H1 (cell line): ENCODE measurements around the gene MCF2L. TPM values are rescaled to one million over a fixed set of nuclear protein-coding genes. Genes with fewer than 3 reads are reported as not detected.

Source experiments
- CTCF ChIA-PET: fragments of 300-600 bp; sonication (Branson Sonifier 250); formaldehyde crosslinking; loops from one replicate; lab custom pipeline; 2021; ENCODE audit not compliant: partially characterized antibody; lab: Charles Lee
- POLR2A ChIA-PET: fragments of 300-600 bp; sonication (Branson Sonifier 250); formaldehyde crosslinking; loops from one replicate; lab custom pipeline; 2021; ENCODE audit warnings: inconsistent platforms; ENCODE audit not compliant: partially characterized antibody; lab: Charles Lee
- DNase-seq, 2 experiments: peaks; one replicate each; pipeline versions ENCODE4 v3.0.0 to v3.0.0-alpha.2; 2010 to 2022; ENCODE audit warnings: low spot score in 2 of 2, low read depth in 1 of 2, mixed read lengths in 1 of 2
- FAIRE-seq: peaks from 2 replicates; lab custom pipeline; 2011; peaks lifted over from hg19 to GRCh38; lab: Jason Lieb, UNC
- H2AFZ ChIP-seq: 2 replicates; pipeline ENCODE4 v1.8.1; 2012; ENCODE audit warnings: low read length, inconsistent platforms
- H2AK5ac ChIP-seq: 2 replicates; pipeline ENCODE4 v1.6.1; 2013; ENCODE audit warnings: low read depth, low read length
- H2BK120ac ChIP-seq: replicated peaks from 2 replicates; pipeline ENCODE3; 2013; ENCODE audit warnings: low read depth, low read length, inconsistent platforms
- H2BK12ac ChIP-seq: 2 replicates; pipeline ENCODE4 v1.6.1; 2013; ENCODE audit warnings: low read depth, low read length
- H2BK15ac ChIP-seq: 2 replicates; pipeline ENCODE4 v1.6.1; 2013; ENCODE audit warnings: low read length
- H2BK20ac ChIP-seq: 2 replicates; pipeline ENCODE4 v1.6.1; 2013; ENCODE audit warnings: low read length
- H2BK5ac ChIP-seq: 2 replicates; pipeline ENCODE4 v1.6.1; 2013; ENCODE audit warnings: low read depth, low read length
- H3K14ac ChIP-seq: 2 replicates; pipeline ENCODE4 v1.6.1; 2013; ENCODE audit warnings: inconsistent platforms; ENCODE audit not compliant: insufficient read length
- H3K18ac ChIP-seq: 2 replicates; pipeline ENCODE4 v1.6.1; 2013; ENCODE audit warnings: low read length; ENCODE audit errors: extremely low read depth
- H3K23ac ChIP-seq: 2 replicates; pipeline ENCODE4 v1.6.1; 2013; ENCODE audit warnings: inconsistent platforms; ENCODE audit not compliant: insufficient read length
- H3K23me2 ChIP-seq: 2 replicates; pipeline ENCODE4 v1.6.1; 2013; ENCODE audit warnings: low read depth, low read length
- H3K27ac ChIP-seq: 2 replicates; pipeline ENCODE4 v1.6.1; 2011; ENCODE audit warnings: low read depth, low read length, inconsistent platforms
- H3K27me3 ChIP-seq, 4 experiments: replicated peaks in 1 of 4; 1 replicate in 1 of 4; 2 replicates in 3 of 4; pipeline versions ENCODE4 v1.6.1 to v1.8.1; 2011 to 2013; ENCODE audit warnings: low read length in 3 of 4, mild to moderate bottlenecking in 3 of 4, inconsistent platforms in 2 of 4, mixed read lengths in 2 of 4, moderate library complexity in 1 of 4; ENCODE audit not compliant: control insufficient read depth in 3 of 4, insufficient read depth in 3 of 4; ENCODE audit errors: extremely low read depth in 1 of 4
- H3K36me3 ChIP-seq, 4 experiments: 2 replicates each; pipeline versions ENCODE4 v1.6.1 to v1.8.1; 2011 to 2013; ENCODE audit warnings: mild to moderate bottlenecking in 4 of 4, low read length in 3 of 4, moderate library complexity in 2 of 4, control low read depth in 1 of 4, inconsistent platforms in 1 of 4; ENCODE audit not compliant: insufficient read depth in 4 of 4, control insufficient read depth in 2 of 4
- H3K4ac ChIP-seq: replicated peaks from 2 replicates; pipeline ENCODE3; 2013; ENCODE audit warnings: low read length, low read depth, mixed read lengths, inconsistent platforms; ENCODE audit not compliant: insufficient read length
- H3K4me1 ChIP-seq, 4 experiments: replicated peaks in 1 of 4; 1 replicate in 1 of 4; 2 replicates in 3 of 4; pipeline versions ENCODE4 v1.6.1 to v1.8.1; 2011 to 2013; ENCODE audit warnings: low read length in 3 of 4, inconsistent platforms in 2 of 4, mixed read lengths in 1 of 4; ENCODE audit not compliant: insufficient read depth in 4 of 4, control insufficient read depth in 3 of 4
- H3K4me2 ChIP-seq, 2 experiments: 2 replicates each; pipeline versions ENCODE4 v1.6.1 to v1.8.1; 2011 to 2013; ENCODE audit warnings: low read depth in 2 of 2, low read length in 2 of 2, control low read depth in 1 of 2, inconsistent platforms in 1 of 2, mild to moderate bottlenecking in 1 of 2; ENCODE audit not compliant: insufficient read depth in 1 of 2
- H3K4me3 ChIP-seq, 4 experiments: fragments of 200-600, 300-600 bp in 1 of 4; sonication (generic), shearing (Covaris generic), sonication (Bioruptor Twin) in 1 of 4; 2 replicates each; pipeline versions ENCODE4 v1.5.1 to v1.8.1; 2011 to 2016; ENCODE audit warnings: low read length in 4 of 4, low read depth in 3 of 4, control low read depth in 2 of 4, inconsistent platforms in 2 of 4, mild to moderate bottlenecking in 2 of 4, mixed read lengths in 1 of 4, moderate library complexity in 1 of 4; ENCODE audit not compliant: insufficient read depth in 2 of 4; ENCODE audit errors: extremely low read depth in 1 of 4
- H3K56ac ChIP-seq: replicated peaks from 2 replicates; pipeline ENCODE3; 2013; ENCODE audit warnings: low read depth, mild to moderate bottlenecking, mixed read lengths, low read length, inconsistent platforms; ENCODE audit not compliant: insufficient read length
- H3K79me1 ChIP-seq: 2 replicates; pipeline ENCODE4 v1.6.1; 2013; ENCODE audit warnings: low read depth, low read length, control low read depth
- H3K79me2 ChIP-seq, 2 experiments: 2 replicates each; pipeline versions ENCODE4 v1.6.1 to v1.8.1; 2012 to 2013; ENCODE audit warnings: low read length in 2 of 2, mild to moderate bottlenecking in 2 of 2, inconsistent platforms in 1 of 2; ENCODE audit not compliant: insufficient read depth in 2 of 2, control insufficient read depth in 1 of 2
- H3K9ac ChIP-seq, 4 experiments: replicated peaks in 1 of 4; 1 replicate in 1 of 4; 2 replicates in 3 of 4; pipeline versions ENCODE4 v1.6.1 to v1.8.1; 2011 to 2013; ENCODE audit warnings: low read depth in 3 of 4, low read length in 3 of 4, control low read depth in 2 of 4, mild to moderate bottlenecking in 2 of 4, moderate library complexity in 2 of 4, inconsistent platforms in 1 of 4; ENCODE audit errors: extremely low read depth in 1 of 4
- H3K9me3 ChIP-seq, 2 experiments: 2 replicates each; pipeline versions ENCODE4 v1.6.1 to v1.8.1; 2012 to 2013; ENCODE audit warnings: mild to moderate bottlenecking in 2 of 2, moderate library complexity in 2 of 2, control low read depth in 1 of 2, inconsistent platforms in 1 of 2, low read depth in 1 of 2, low read length in 1 of 2, mixed read lengths in 1 of 2; ENCODE audit not compliant: insufficient read depth in 2 of 2
- H4K20me1 ChIP-seq, 2 experiments: replicated peaks in 1 of 2; 2 replicates each; pipeline versions ENCODE3 to v1.8.1; 2011 to 2013; ENCODE audit warnings: inconsistent platforms in 2 of 2, low read length in 2 of 2, mild to moderate bottlenecking in 1 of 2; ENCODE audit not compliant: insufficient read depth in 2 of 2, control insufficient read depth in 1 of 2
- H4K5ac ChIP-seq: 2 replicates; pipeline ENCODE4 v1.6.1; 2013; ENCODE audit warnings: low read length, low read depth, mixed read lengths, inconsistent platforms; ENCODE audit not compliant: insufficient read length
- H4K8ac ChIP-seq: 2 replicates; pipeline ENCODE4 v1.8.0; 2013; ENCODE audit warnings: mild to moderate bottlenecking, moderate library complexity, low read length, inconsistent platforms; ENCODE audit not compliant: insufficient read depth; ENCODE audit errors: extremely low read depth
- H4K91ac ChIP-seq: replicated peaks from 2 replicates; pipeline ENCODE3; 2013; ENCODE audit warnings: low read length, mixed read lengths, inconsistent platforms; ENCODE audit not compliant: insufficient read length
- EGR1 ChIP-seq: IDR thresholded peaks from 2 replicates; pipeline ENCODE4 v1.6.1; 2011; ENCODE audit warnings: low read depth, low read length, borderline replicate concordance
- FOSL1 ChIP-seq: IDR thresholded peaks from 2 replicates; pipeline ENCODE4 v1.6.1; 2011; ENCODE audit warnings: mild to moderate bottlenecking, low read depth, low read length, moderate library complexity; ENCODE audit not compliant: insufficient read depth
- NANOG ChIP-seq: IDR thresholded peaks from 2 replicates; pipeline ENCODE4 v1.6.1; 2011; ENCODE audit warnings: low read length, low read depth, mild to moderate bottlenecking, inconsistent platforms; ENCODE audit not compliant: insufficient read depth, poor library complexity, severe bottlenecking
- RXRA ChIP-seq: IDR thresholded peaks from 2 replicates; pipeline ENCODE4 v1.6.1; 2011; ENCODE audit warnings: low read depth, mild to moderate bottlenecking, low read length, moderate library complexity; ENCODE audit not compliant: insufficient read depth
- WGBS, 2 experiments: shearing (Covaris generic) in 1 of 2; methylation state at CpG; one replicate each; pipeline versions ENCODE4 v1.1.6 to v1.1.7; 2013 to 2015; ENCODE audit warnings: low lambda C conversion rate in 2 of 2, mixed read lengths in 2 of 2, inconsistent platforms in 1 of 2, low coverage in 1 of 2, missing lambda C conversion rate in 1 of 2; ENCODE audit not compliant: insufficient replicate concordance in 2 of 2, insufficient coverage in 1 of 2, insufficient read length in 1 of 2; ENCODE audit errors: extremely low coverage in 1 of 2, missing lambda C conversion rate in 1 of 2; 5-methylcytosine and 5-hydroxymethylcytosine counted together
- polyA plus RNA-seq, 7 experiments: library from polyadenylated mRNA; depleted of rRNA in 3 of 7; stranded (reverse) in 5 of 7; unstranded in 2 of 7; fragments of >200 nt in 5 of 7; fragments of 200-250 nt in 2 of 7; gene quantifications; 1 replicate in 5 of 7; 2 replicates in 1 of 7; 4 replicates in 1 of 7; pipeline versions ENCODE4 v1.2.1 to v1.2.3, GENCODE V29; 2011 to 2013; ENCODE audit warnings: missing spikeins in 2 of 7, mixed read lengths in 2 of 7
- total RNA-seq: library from RNA; stranded (reverse); fragmentation: NEBNext Ultra II Directional; extraction: Animal tissue kit (Norgen Biotek cat#: 25700); gene quantifications from 2 replicates; pipeline ENCODE4 v1.2.1, GENCODE V29; 2021

MCF2L gene
- total and polyA plus RNA-seq, 2 of the 8 experiments (the other 6 are each of a cell fraction or from before 2014, with no cell fraction given), result 10.1 to 24.4 TPM

DNA sequence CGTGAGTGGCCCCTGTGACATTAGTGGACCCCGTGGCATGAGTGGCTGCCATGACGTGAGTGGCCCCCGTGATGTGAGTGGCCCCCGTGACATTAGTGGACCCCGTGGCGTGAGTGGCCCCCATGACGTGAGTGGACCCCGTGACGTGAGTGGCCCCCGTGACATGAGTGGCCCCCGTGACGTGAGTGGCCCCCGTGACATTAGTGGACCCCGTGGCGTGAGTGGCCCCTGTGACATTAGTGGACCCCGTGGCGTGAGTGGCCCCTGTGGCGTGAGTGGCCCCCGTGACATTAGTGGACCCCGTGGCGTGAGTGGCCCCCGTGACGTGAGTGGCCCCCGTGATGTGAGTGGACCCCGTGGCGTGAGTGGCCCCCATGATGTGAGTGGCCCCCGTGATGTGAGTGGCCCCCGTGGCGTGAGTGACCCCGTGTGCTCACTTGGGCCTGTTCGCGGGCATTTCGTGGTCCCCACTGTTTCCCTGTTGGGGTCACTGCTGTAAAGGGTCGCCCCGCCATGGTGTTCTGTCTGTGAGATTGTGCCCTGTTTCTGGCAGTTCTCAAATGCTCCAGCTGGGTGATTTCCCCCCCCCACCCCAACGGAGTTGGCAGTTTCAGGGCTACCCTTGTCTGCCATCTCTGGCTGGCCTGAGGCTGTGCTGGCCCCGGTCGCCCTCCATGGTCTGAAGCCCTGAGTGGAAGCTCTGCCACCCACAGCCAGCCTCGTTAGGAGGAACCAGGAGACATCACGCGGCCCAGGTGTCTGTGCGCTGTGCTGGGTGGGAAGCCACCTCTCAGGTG, 64.2 kb downstream of the MCF2L start:
- Histone ChIP-seq H2BK120ac (no peak overlapping the region), H3K79me1 (no peaks in the 10 kb centered on the region; the same call in 1 of the 2 replicates), H3K23me2 (peaks cover 3% of the 10 kb centered on the region; the same call in 1 of the 2 replicates), H2BK20ac (no peak overlapping the region), H3K4me2 (no peak overlapping the region), H4K5ac (no peak overlapping the region), H3K4me3 (no peak overlapping the region), H2BK5ac (no peak overlapping the region), H3K36me3 (no peaks in the 10 kb centered on the region), H3K4me1 (peaks cover 0 to 3% (median 0%) of the 10 kb centered on the region in 4 experiments; a peak in 3 of 7 replicates), H2BK15ac (no peak overlapping the region), H3K56ac (no peak overlapping the region), H2AFZ (no peak overlapping the region), H4K8ac (no peak overlapping the region), H3K23ac (no peak overlapping the region), H4K91ac (no peak overlapping the region), H3K27me3 (no peaks in the 10 kb centered on the region), H4K20me1 (peaks cover 0 to 7% of the 10 kb centered on the region in 2 experiments), H3K14ac (no peak overlapping the region), H3K9ac (no peak overlapping the region), H3K79me2 (no peaks in the 10 kb centered on the region), H3K27ac (no peak overlapping the region), H3K4ac (no peak overlapping the region), H3K18ac (no peak overlapping the region), H3K9me3 (peaks cover 0 to 8% of the 10 kb centered on the region in 2 experiments; a peak in 1 of 4 replicates), H2AK5ac (no peak overlapping the region), H2BK12ac (no peak overlapping the region)
- WGBS, 2 experiments, result 81% methylated on average over 29 of the region's 43 CpGs; no CpG with 5 or more reads in 1 of the 2 experiments
- TF ChIP-seq NANOG (no peak), FOSL1 (peak; percentile 52; the same call in 1 of the 2 replicates), RXRA (no peak), EGR1 (peak; percentile 83; the same call in 1 of the 2 replicates)
- no peak for FAIRE-seq
- CTCF ChIA-PET, result interaction anchor here (0.8 to 3.6 kb wide), 5 partner anchors 84 to 114 kb away, joined by 3 to 18 read pairs (median 4); no protein-coding TSS in a partner anchor
- POLR2A ChIA-PET, result interaction anchor here (0.6 kb wide), 1 partner anchor 13 kb away, joined by 3 read pairs; no protein-coding TSS in a partner anchor
- DNase-seq, result no peak
